Activated naive CD8-positive, alpha-beta T cell (primary cell): ENCODE data around the gene RAVER1.

Experiments
- H3K27ac Mint-ChIP-seq: one replicate; pipeline ENCODE4 v1.8.0; 2021; ENCODE audit warnings: mixed read lengths
- H3K27me3 Mint-ChIP-seq: one replicate; pipeline ENCODE4 v1.8.0; 2021; ENCODE audit warnings: mixed read lengths
- H3K36me3 Mint-ChIP-seq: one replicate; pipeline ENCODE4 v1.8.0; 2021; ENCODE audit warnings: mixed read lengths
- H3K4me1 Mint-ChIP-seq: one replicate; pipeline ENCODE4 v1.8.0; 2021; ENCODE audit warnings: low read depth, mixed read lengths
- H3K4me3 Mint-ChIP-seq: one replicate; pipeline ENCODE4 v1.8.0; 2021; ENCODE audit warnings: mild to moderate bottlenecking, mixed read lengths
- H3K9me3 Mint-ChIP-seq: one replicate; pipeline ENCODE4 v1.8.0; 2021; ENCODE audit warnings: low read depth, mixed read lengths

Gene RAVER1

GRCh38 chr19:10317045-10317856 lies 16.1 kb downstream of the RAVER1 start:
- H3K27me3 Mint-ChIP-seq = no peaks in the 10 kb centered on the region
- H3K4me3 Mint-ChIP-seq = no peak overlapping the region
- peaks cover 14% of the 10 kb centered on the region for H3K4me1 Mint-ChIP-seq
- H3K9me3 Mint-ChIP-seq = no peaks in the 10 kb centered on the region
- no peak overlapping the region for H3K27ac Mint-ChIP-seq
- H3K36me3 Mint-ChIP-seq = no peaks in the 10 kb centered on the region

- Mint-ChIP-seq H3K27me3 (no peaks in the 10 kb centered on the region), H3K4me3 (peak overlapping the region; percentile 97), H3K36me3 (no peaks in the 10 kb centered on the region), H3K27ac (peak overlapping the region; percentile 55), H3K9me3 (no peaks in the 10 kb centered on the region), H3K4me1 (peaks cover 14% of the 10 kb centered on the region)
Measured at GRCh38 chr19:10316229-10317044, 16.9 kb downstream of the RAVER1 start.

DNA sequence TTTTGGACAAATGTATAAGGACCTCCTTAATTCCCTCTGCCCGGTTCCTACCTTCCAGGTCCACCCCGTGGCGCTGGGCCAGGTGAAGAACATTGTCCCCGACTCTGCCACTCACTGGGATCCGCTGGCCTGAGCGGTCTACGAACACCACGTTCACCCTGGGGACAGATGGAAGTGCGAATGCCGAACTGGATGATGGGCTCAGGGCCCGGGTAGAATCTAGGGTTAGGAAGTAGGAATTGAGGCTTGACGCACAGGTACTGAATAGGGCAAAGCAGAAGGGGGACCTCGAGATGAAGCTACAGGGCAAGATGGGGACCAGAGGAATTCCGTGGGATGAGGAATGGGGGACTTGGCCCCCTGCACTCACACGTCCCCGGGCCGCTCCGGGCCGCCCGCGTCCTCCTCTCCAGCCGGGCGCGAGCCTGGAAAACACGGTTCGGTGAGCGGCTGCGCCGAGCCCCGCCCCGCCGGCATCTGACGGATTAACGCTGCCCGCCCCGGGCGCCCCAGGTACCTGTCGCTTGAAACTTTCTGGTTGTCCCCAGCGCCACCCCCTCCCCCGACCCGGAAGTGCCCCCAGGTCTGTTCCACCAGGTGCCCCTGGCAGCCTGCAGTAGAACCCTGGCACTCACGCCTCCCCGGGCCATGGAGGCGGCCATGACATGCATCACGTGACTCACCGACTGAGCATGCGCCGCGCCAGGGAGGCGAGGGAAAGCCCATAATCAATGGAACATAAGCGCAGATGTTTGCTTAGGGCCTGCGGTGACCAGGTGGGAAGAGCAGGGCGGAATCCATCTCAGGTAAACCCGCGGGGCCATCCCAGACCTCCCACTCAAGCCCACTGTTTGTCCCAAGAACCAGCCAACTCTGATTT lies 17.8 kb downstream of the RAVER1 start, which contains the start of gene FDX2:
TSS of gene FDX2 (minus strand) at position 681 of the 880 bp plus-strand sequence. CDS start at position 662, 19 bp downstream.
- Mint-ChIP-seq H3K27ac (peak within 1 kb of the TSS; percentile 86), H3K27me3 (no peaks in the 10 kb centered on the region), H3K9me3 (no peaks in the 10 kb centered on the region), H3K36me3 (no peaks in the 10 kb centered on the region), H3K4me1 (peaks cover 14% of the 10 kb centered on the region), H3K4me3 (peak within 1 kb of the TSS; percentile 97)

DNA sequence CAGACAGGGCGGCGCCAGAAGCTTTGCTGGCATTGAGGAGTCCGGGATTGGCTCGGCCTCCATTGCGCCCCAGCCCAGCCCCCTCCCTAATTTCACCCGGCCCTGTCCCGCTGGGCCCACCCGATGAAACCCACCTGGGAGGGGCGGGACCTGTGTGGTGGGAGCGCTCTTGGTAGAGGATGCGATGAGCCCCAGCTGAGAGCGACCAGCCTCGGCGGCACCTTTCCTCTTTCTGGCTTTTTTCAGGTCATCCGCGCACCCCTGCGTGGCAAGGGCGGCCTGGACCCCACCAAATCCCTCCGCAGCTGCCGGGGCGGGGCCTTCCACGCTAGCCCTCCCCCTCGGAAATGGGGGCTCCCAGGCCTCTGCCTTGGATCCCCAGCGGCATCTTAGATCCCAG lies 23.9 kb downstream of the RAVER1 start, which contains the start of gene ZGLP1:
TSS of gene ZGLP1 (minus strand) at position 393 of the 400 bp plus-strand sequence.
- Mint-ChIP-seq H3K9me3 (no peaks in the 10 kb centered on the region), H3K36me3 (no peaks in the 10 kb centered on the region), H3K27me3 (no peaks in the 10 kb centered on the region), H3K4me3 (no peak within 1 kb of the TSS), H3K4me1 (peaks cover 3% of the 10 kb centered on the region), H3K27ac (no peak within 1 kb of the TSS)

DNA sequence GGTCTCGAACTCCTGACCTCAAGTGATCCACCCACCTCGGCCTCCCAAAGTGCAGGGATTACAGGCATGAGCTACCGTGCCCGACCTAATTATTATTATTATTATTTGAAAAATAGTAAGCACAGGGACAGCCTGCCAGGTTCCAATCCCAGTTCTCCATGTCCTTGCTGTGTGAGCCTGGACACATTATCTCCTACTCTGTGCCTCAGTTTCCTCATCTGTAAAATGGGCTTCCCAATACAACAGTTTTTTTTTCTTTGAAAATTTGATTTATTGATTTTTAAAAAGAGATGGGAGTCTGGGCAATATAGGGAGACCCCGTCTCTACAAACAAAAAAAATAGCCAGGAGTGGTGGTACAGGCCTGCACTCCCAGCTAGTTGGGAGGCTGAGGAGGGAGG lies 27.0 kb downstream of the RAVER1 start:
- H3K4me3 Mint-ChIP-seq = no peak overlapping the region
- H3K36me3 Mint-ChIP-seq = no peaks in the 10 kb centered on the region
- no peaks in the 10 kb centered on the region for H3K27me3 Mint-ChIP-seq
- peaks cover 4% of the 10 kb centered on the region for H3K4me1 Mint-ChIP-seq
- H3K27ac Mint-ChIP-seq = no peak overlapping the region
- no peaks in the 10 kb centered on the region for H3K9me3 Mint-ChIP-seq

DNA sequence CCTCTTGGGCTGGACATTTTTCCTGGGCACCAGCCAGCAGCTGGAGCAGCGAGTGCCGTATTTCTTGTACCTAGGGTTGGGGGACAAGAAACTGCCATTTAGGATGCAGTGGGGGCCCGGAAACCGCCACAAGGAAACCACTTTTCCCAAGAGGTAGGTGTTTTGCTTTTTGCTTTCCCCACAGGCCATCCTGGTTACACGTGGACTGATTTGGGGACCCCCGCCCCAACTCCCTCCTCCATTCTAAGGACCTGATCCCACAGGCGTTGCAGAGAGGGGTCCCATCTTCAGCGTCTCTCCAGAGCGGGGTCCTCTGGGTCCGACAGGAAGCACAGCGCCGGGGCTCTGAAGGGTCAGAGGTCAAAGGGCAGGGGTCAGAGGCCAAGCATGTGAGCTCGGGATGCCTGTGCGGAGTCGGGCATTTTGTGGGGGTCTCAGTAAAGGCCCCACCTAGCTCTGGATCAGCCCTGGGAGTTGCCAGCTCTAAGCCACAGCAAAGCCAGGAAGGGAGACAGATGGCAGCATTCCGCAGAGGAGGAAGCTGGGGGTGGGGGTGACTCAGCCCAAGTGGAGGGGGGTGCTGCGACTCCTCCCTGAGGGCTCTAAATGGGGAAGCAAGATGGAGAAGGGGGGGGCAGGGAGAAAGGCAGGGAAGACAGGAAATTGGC lies 28.1 kb downstream of the RAVER1 start:
- H3K27ac Mint-ChIP-seq = no peak overlapping the region
- no peaks in the 10 kb centered on the region for H3K27me3 Mint-ChIP-seq
- H3K4me1 Mint-ChIP-seq = peaks cover 4% of the 10 kb centered on the region
- H3K9me3 Mint-ChIP-seq = no peaks in the 10 kb centered on the region
- H3K4me3 Mint-ChIP-seq = no peak overlapping the region
- no peaks in the 10 kb centered on the region for H3K36me3 Mint-ChIP-seq

DNA sequence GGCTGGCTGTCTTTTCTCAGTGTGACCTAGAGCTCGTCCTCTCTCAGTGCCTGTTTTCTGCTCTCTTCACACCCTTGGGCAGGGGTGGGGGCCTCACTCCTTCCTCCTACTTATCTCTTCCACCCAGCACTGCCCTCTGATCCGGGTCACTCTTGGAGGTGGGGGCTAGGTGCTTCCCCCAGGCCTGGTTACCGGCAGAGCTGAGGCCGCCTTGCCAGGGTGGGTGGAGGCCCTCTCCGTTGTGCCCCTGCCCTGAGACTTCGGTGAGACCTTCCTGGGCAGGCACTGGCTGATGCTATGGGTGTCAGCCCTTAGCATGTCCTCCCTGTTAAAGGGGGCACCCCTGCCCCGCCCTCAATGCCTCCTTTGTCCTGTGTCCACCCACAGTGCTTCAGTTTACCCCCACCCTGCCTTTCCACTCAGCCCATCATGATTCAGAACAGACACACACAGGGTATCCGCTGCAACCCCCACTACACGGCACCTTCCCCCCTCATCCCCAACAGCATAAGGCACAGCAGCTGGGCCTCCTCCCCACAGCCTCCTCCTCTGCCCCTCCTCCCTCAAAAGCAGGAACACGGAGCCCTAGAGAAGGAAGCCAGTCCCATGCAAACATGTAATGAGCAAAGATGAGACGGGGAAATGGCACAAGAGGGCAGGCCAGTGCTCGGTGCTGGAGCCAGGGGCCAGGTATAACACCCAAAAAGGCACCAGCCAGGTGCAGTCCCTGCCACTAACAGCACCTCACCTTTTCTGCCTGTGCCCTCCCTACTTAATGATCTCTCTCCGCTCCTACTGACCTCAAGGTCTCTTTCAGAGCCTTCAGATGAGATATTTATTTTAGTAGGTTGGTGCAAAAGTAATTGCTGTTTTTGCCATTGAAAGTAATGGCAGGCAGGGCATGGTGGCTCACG lies 33.5 kb downstream of the RAVER1 start:
- Mint-ChIP-seq H3K4me1 (peaks cover 10% of the 10 kb centered on the region), H3K36me3 (no peaks in the 10 kb centered on the region), H3K4me3 (no peak overlapping the region), H3K27ac (no peak overlapping the region), H3K9me3 (no peaks in the 10 kb centered on the region), H3K27me3 (peaks cover 5% of the 10 kb centered on the region)

GRCh38 chr19:10295847-10296591 lies 37.3 kb downstream of the RAVER1 start:
- Mint-ChIP-seq H3K9me3 (no peaks in the 10 kb centered on the region), H3K27me3 (peaks cover 10% of the 10 kb centered on the region), H3K27ac (no peak overlapping the region), H3K36me3 (no peaks in the 10 kb centered on the region), H3K4me3 (peak overlapping the region; percentile 81), H3K4me1 (peaks cover 30% of the 10 kb centered on the region)

- no peaks in the 10 kb centered on the region for H3K36me3 Mint-ChIP-seq
- H3K9me3 Mint-ChIP-seq = no peaks in the 10 kb centered on the region
- peak overlapping the region; percentile 81 for H3K4me3 Mint-ChIP-seq
- H3K27ac Mint-ChIP-seq = no peak overlapping the region
- H3K27me3 Mint-ChIP-seq = peaks cover 11% of the 10 kb centered on the region
- peaks cover 34% of the 10 kb centered on the region for H3K4me1 Mint-ChIP-seq
Measured at GRCh38 chr19:10295305-10295846, 38.0 kb downstream of the RAVER1 start.

- Mint-ChIP-seq H3K27ac (no peak overlapping the region), H3K36me3 (no peaks in the 10 kb centered on the region), H3K9me3 (no peaks in the 10 kb centered on the region), H3K27me3 (peaks cover 11% of the 10 kb centered on the region), H3K4me3 (no peak overlapping the region), H3K4me1 (peaks cover 39% of the 10 kb centered on the region)
Measured at GRCh38 chr19:10294368-10294697, 39.0 kb downstream of the RAVER1 start.

GRCh38 chr19:10293637-10294367 lies 39.5 kb downstream of the RAVER1 start:
- Mint-ChIP-seq H3K4me3 (no peak overlapping the region), H3K27me3 (peaks cover 11% of the 10 kb centered on the region), H3K9me3 (no peaks in the 10 kb centered on the region), H3K4me1 (peaks cover 44% of the 10 kb centered on the region), H3K36me3 (no peaks in the 10 kb centered on the region), H3K27ac (no peak overlapping the region)
